Glomerular visceral epithelial cell (primary cell): ENCODE results near the gene PEX11B.

ENCODE experiments used
- DNase-seq: peaks from one replicate; pipeline ENCODE4 v3.0.0-alpha.2; 2016; ENCODE audit errors: extremely low spot score

The PEX11B gene

GRCh38 chr1:145906954-145907753, 11.4 kb downstream of the PEX11B start:
- DNase-seq, result no peak

GRCh38 chr1:145901312-145902021, 17.1 kb downstream of the PEX11B start:
- DNase-seq, result no peak

GRCh38 chr1:145898756-145899155, 19.8 kb downstream of the PEX11B start:
- DNase-seq, result no peak

- DNase-seq, result no peak
These were observed 20.5 kb downstream of the PEX11B start for GRCh38 chr1:145897969-145898368.

- DNase-seq, result no peak
These were observed 23.0 kb downstream of the PEX11B start for GRCh38 chr1:145895471-145895870.

GRCh38 chr1:145893306-145894055, 25.0 kb downstream of the PEX11B start:
- DNase-seq, result no peak

DNA sequence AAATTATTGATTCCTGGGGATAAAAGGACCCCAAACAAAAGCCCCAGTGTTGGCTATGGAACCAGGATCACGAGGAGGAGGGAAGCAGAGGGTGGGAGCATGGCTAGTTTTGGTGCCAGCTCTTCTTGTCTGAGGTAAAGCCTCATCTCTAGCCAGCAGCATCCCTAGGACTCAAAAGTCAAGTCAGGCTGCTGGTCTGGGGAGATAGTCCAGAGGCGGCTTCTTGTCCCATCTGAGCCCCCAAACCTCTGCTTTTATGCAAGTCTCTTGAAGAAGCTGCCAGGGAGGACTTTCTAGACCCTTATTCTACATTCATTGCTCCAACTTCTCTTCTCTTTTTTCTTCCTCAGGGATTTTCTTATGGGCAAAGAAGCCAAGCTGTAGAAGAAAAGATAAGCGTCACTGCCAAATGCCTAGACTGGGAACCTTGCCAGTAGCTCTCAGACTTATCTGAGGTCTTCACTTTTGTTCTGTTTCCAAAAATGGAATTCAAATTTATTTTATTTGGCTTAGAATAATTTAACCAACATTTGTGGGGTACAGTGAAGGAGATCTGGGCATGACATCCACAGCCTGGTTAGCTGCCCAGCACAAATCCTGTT, 25.9 kb downstream of the PEX11B start:
- DNase-seq, result no peak

- DNase-seq, result peak; percentile 100
These were observed 26.7 kb downstream of the PEX11B start for GRCh38 chr1:145891587-145892485.

- peak; percentile 46 for DNase-seq
These were observed 27.4 kb downstream of the PEX11B start for GRCh38 chr1:145891143-145891542.

DNA sequence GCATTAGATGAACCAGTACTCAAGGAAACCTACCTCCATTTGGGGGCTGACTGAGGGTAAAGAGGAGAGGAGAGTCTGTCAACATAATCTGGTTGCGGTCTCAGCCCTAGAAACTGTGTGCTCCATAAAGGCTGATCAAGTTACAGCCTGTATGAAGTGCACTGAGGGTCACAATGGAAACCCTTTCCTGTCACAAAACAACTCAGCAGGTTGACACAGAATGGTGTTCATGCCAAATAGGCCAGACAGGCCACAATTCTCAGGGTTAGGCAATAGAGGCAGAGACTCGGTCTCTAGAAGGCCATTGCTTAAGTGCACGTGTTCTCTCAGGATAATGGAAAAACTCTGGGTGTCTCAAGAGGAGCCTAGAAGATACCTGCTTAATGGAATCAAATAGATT, 28.8 kb downstream of the PEX11B start:
- no peak for DNase-seq

GRCh38 chr1:145887631-145888030, 30.9 kb downstream of the PEX11B start:
- DNase-seq, result peak; percentile 66

DNA sequence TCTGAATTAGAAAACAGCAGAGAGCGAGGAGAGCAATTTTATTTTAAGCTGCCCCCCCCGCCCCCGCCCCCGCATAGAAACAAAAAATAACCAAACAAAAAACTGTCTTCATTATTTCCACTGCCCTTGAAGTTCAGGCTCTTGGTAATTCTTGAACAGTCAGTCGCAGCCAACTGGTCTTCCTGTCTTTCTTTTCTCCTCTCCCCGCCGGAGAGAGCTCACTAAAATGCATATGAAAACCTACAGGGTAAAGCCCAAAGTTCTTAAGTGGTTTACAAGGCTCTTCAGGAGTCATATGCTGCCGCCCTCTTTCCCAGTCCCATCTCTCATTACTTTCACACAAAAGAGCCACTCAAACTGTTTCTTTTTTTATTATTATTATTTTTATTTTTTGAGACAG, 31.7 kb downstream of the PEX11B start:
- no peak for DNase-seq

GRCh38 chr1:145886390-145886789, 32.1 kb downstream of the PEX11B start:
- no peak for DNase-seq

- DNase-seq, result peak; percentile 59
These were observed 32.7 kb downstream of the PEX11B start, which contains the start of gene ANKRD35 for GRCh38 chr1:145885738-145886287. Gene ANKRD35, minus strand, starts transcription at chr1:145885866. Its CDS starts 108 bp downstream, at chr1:145885758.

DNA sequence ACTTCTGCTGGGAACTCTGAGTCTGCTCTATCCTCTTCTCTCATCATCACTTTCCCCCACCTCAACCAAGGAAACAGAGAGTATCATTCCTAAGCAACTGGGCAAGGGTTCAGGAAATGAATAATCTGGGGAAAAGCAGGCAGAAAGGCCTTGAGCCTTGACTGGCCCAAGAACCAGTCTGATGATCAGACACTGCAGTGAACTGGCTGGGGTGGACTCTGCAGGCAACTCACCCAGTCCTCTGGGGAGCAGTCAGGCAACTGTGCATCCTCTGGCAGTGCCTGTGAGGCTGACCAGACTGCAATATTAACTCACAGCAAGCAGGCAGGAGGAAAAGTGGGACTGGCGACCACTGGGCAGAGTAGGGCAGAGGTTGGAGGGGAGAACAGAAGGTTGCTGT, 33.8 kb downstream of the PEX11B start:
- no peak for DNase-seq

GRCh38 chr1:145879775-145880174, 38.7 kb downstream of the PEX11B start:
- no peak for DNase-seq

GRCh38 chr1:145878724-145879123, 39.8 kb downstream of the PEX11B start:
- no peak for DNase-seq

DNA sequence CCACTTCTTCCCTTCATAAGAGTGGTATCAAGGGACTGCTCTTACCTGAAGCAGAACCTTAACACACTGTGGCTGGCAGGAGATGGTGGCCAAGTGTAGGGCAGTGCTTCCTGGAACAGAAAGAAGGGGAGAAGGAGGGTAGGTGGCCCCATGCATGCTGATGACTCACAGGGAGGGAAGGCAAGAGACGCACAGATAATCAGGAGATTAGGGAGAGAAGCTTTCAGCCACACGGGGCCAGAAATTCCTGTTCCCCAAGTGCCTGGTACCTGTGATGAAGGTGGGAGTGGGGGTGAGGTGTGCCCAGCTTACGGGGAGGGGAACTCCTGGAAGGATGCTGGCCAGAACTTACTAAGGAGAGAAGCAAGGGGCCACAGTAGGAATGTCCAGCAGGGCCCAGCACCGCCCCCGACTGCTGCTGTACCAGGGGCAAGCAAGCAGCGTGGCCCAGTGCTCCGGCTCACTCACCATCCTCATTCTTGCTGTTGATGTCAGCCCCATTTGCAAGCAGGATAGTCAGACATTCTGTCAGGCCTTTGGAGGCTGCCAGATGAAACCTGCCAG, 40.5 kb downstream of the PEX11B start:
- DNase-seq, result peak; percentile 11

GRCh38 chr1:145874646-145875045, 43.9 kb downstream of the PEX11B start:
- DNase-seq, result no peak
